GM23338 (cell line): ENCODE results near the gene SFXN5. TPM values are rescaled to one million over a fixed set of nuclear protein-coding genes. Genes with fewer than 3 reads are reported as not detected.

Source experiments
- ATAC-seq: fragments of 200-7000 bp; cut with Tn5 transposase; 3 replicates; pipeline ENCODE4 v1.9.1; 2020
- DNase-seq: peaks from one replicate; pipeline ENCODE4 v3.0.0-alpha.2; 2015; ENCODE audit warnings: low spot score
- H2AFZ ChIP-seq: fragments of 200-600 bp; sonication (generic); 2 replicates; pipeline ENCODE4 v1.8.0; 2016; ENCODE audit warnings: antibody characterized with exemption, mild to moderate bottlenecking, moderate library complexity
- H3F3A ChIP-seq: fragments of 200-600 bp; sonication (generic); replicated peaks from 2 replicates; pipeline ENCODE4 v1.8.0; 2017; ENCODE audit warnings: antibody characterized with exemption, mixed run types, low read depth
- H3K27ac ChIP-seq: fragments of 200-600 bp; sonication (generic); 2 replicates; pipeline ENCODE4 v1.6.1; 2016; ENCODE audit warnings: low read depth
- H3K27me3 ChIP-seq: fragments of 200-600 bp; sonication (generic); 2 replicates; pipeline ENCODE4 v1.8.0; 2016; ENCODE audit warnings: mild to moderate bottlenecking, mixed run types, moderate library complexity; ENCODE audit not compliant: insufficient read depth
- H3K36me3 ChIP-seq: fragments of 200-600 bp; sonication (generic); 2 replicates; pipeline ENCODE4 v1.8.0; 2016; ENCODE audit warnings: mild to moderate bottlenecking; ENCODE audit not compliant: insufficient read depth
- H3K4me1 ChIP-seq: fragments of 200-600 bp; sonication (generic); 2 replicates; pipeline ENCODE4 v1.8.0; 2016; ENCODE audit warnings: mild to moderate bottlenecking, moderate library complexity; ENCODE audit not compliant: insufficient read depth
- H3K4me2 ChIP-seq: fragments of 200-600 bp; sonication (generic); 2 replicates; pipeline ENCODE4 v1.7.1; 2017; ENCODE audit warnings: mixed run types
- H3K4me3 ChIP-seq: fragments of 200-600 bp; sonication (generic); 2 replicates; pipeline ENCODE4 v1.6.1; 2016; ENCODE audit warnings: mixed run types
- H3K79me2 ChIP-seq: fragments of 200-600 bp; sonication (generic); replicated peaks from 2 replicates; pipeline ENCODE4 v1.8.0; 2017; ENCODE audit warnings: mild to moderate bottlenecking; ENCODE audit not compliant: insufficient read depth
- H3K9me2 ChIP-seq: fragments of 200-600 bp; sonication (generic); 2 replicates; pipeline ENCODE4 v1.8.0; 2017; ENCODE audit not compliant: insufficient read depth
- H4K20me1 ChIP-seq: fragments of 200-600 bp; sonication (generic); replicated peaks from 2 replicates; pipeline ENCODE4 v1.8.0; 2017; ENCODE audit warnings: mild to moderate bottlenecking; ENCODE audit not compliant: insufficient read depth
- H3K27ac Mint-ChIP-seq: 2 replicates; pipeline ENCODE4 v1.8.0; 2020; ENCODE audit warnings: inconsistent platforms, mild to moderate bottlenecking, moderate library complexity, mixed read lengths
- H3K27me3 Mint-ChIP-seq: 3 replicates; pipeline ENCODE4 v1.8.0; 2022; ENCODE audit warnings: low read depth, mild to moderate bottlenecking, moderate library complexity, mixed read lengths, inconsistent platforms; ENCODE audit not compliant: insufficient read depth, poor library complexity
- H3K36me3 Mint-ChIP-seq: 3 replicates; pipeline ENCODE4 v1.8.0; 2021; ENCODE audit warnings: low read depth, mild to moderate bottlenecking, inconsistent platforms, moderate library complexity, mixed read lengths
- H3K4me1 Mint-ChIP-seq: 3 replicates; pipeline ENCODE4 v1.8.0; 2020; ENCODE audit warnings: mild to moderate bottlenecking, inconsistent platforms, mixed read lengths
- H3K4me3 Mint-ChIP-seq: 3 replicates; pipeline ENCODE4 v1.8.0; 2021; ENCODE audit warnings: moderate library complexity, mild to moderate bottlenecking, inconsistent platforms, mixed read lengths
- H3K9me3 Mint-ChIP-seq: 3 replicates; pipeline ENCODE4 v1.8.0; 2020; ENCODE audit warnings: moderate library complexity, mild to moderate bottlenecking, inconsistent platforms, mixed read lengths
- CREB1 ChIP-seq: fragments of 250-450 bp; sonication (Bioruptor Pico); IDR thresholded peaks from 2 replicates; pipeline ENCODE4 v1.5.0; 2020; ENCODE audit warnings: low read depth, mild to moderate bottlenecking, moderate library complexity
- CTCF ChIP-seq, 2 experiments: fragments of 200-600 bp in 1 of 2; sonication (generic) in 1 of 2; conservative IDR thresholded peaks; 2 replicates each; pipeline versions ENCODE4 v1.5.1 to v1.6.1; 2016 to 2017; ENCODE audit warnings: antibody characterized with exemption in 2 of 2, low read depth in 2 of 2, mild to moderate bottlenecking in 2 of 2, moderate library complexity in 1 of 2
- EZH2 ChIP-seq: fragments of 200-600 bp; sonication (generic); IDR thresholded peaks from one replicate; pipeline ENCODE4 v1.8.0; 2017; ENCODE audit warnings: antibody characterized with exemption, mild to moderate bottlenecking, low read depth; ENCODE audit not compliant: unreplicated experiment
- EZH2phosphoT487 ChIP-seq: fragments of 200-600 bp; sonication (generic); IDR thresholded peaks from one replicate; pipeline ENCODE4 v1.8.1; 2018; ENCODE audit warnings: antibody characterized with exemption; ENCODE audit not compliant: unreplicated experiment
- JUNB ChIP-seq: IDR thresholded peaks from one replicate; pipeline ENCODE4 v1.6.1; 2016; ENCODE audit warnings: antibody characterized with exemption; ENCODE audit not compliant: unreplicated experiment
- NANOG ChIP-seq: IDR thresholded peaks from 2 replicates; pipeline ENCODE4 v1.6.1; 2016; ENCODE audit warnings: antibody characterized with exemption, borderline replicate concordance
- POLR2AphosphoS5 ChIP-seq: IDR thresholded peaks from 2 replicates; pipeline ENCODE4 v1.6.1; 2016; ENCODE audit warnings: antibody characterized with exemption, low read depth
- STAT1 ChIP-seq: IDR thresholded peaks from one replicate; pipeline ENCODE4 v1.6.1; 2016; ENCODE audit warnings: antibody characterized with exemption; ENCODE audit not compliant: unreplicated experiment
- ZNF114 ChIP-seq: fragments of 250-450 bp; sonication (Bioruptor Pico); IDR thresholded peaks from 2 replicates; pipeline ENCODE4 v1.5.0; 2020; ENCODE audit warnings: mild to moderate bottlenecking, moderate library complexity
- ZNF331 ChIP-seq: fragments of 250-450 bp; sonication (Bioruptor Pico); IDR thresholded peaks from 2 replicates; pipeline ENCODE4 v1.5.0; 2020; ENCODE audit warnings: low read depth, mild to moderate bottlenecking, moderate library complexity
- polyA plus RNA-seq: library from polyadenylated mRNA; unstranded; fragments of >200 nt; fragmentation: Nextera tagmentation; extraction: Ambion mirVana; gene quantifications from 2 replicates; pipeline ENCODE4 v1.2.1, GENCODE V29; 2016
- total RNA-seq: library from RNA; depleted of rRNA; stranded (reverse); fragments of >200 nt; shearing (Covaris generic); gene quantifications from 2 replicates; pipeline ENCODE4 v1.2.3, GENCODE V29; 2014
- TF ChIP-seq, protein P1 (sequence below): fragments of 250-450 bp; sonication (Bioruptor Pico); IDR thresholded peaks from 2 replicates; pipeline ENCODE4 v1.5.0; 2020; ENCODE audit warnings: mild to moderate bottlenecking, moderate library complexity
- TF ChIP-seq, protein P2 (sequence below): IDR thresholded peaks from one replicate; pipeline ENCODE4 v1.6.1; 2018; ENCODE audit warnings: antibody characterized with exemption; ENCODE audit not compliant: unreplicated experiment
- TF ChIP-seq, protein P3 (sequence below): IDR thresholded peaks from 2 replicates; pipeline ENCODE4 v1.6.1; 2016; ENCODE audit warnings: antibody characterized with exemption

The SFXN5 gene
- total and polyA plus RNA-seq, 2 experiments from 2014 or later = 23.6 to 25.8 TPM

GRCh38 chr2:73059106-73059505 lies 12.4 kb downstream of the SFXN5 start:
- H3K27me3 Mint-ChIP-seq = peaks cover 7% of the 10 kb centered on the region

More at GRCh38 chr2:73059106-73059505, 12.4 kb downstream of the SFXN5 start:
- no peak overlapping the region for H3K4me3 ChIP-seq
- H3K27me3 ChIP-seq = no peaks in the 10 kb centered on the region
- ATAC-seq (peak; percentile 33; the same call in 2 of the 3 replicates), DNase-seq (no peak)
- peak overlapping the region; percentile 50; the same call in 1 of the 2 replicates for H3K27ac Mint-ChIP-seq
- peaks cover 9% of the 10 kb centered on the region for H3K4me1 ChIP-seq
- peaks cover 55% of the 10 kb centered on the region for H3K79me2 ChIP-seq
- peaks cover 40% of the 10 kb centered on the region for H3K36me3 Mint-ChIP-seq
- no peak overlapping the region for H3K4me2 ChIP-seq
- peaks cover 13% of the 10 kb centered on the region; the same call in 1 of the 2 replicates for H3K36me3 ChIP-seq
- H3K4me1 Mint-ChIP-seq = peaks cover 17% of the 10 kb centered on the region
- no peaks in the 10 kb centered on the region for H3K9me2 ChIP-seq
- no peaks in the 10 kb centered on the region for H3F3A ChIP-seq
- H2AFZ ChIP-seq = no peak overlapping the region
- H3K4me3 Mint-ChIP-seq = no peak overlapping the region
- H3K9me3 Mint-ChIP-seq = peaks cover 14% of the 10 kb centered on the region
- no peak overlapping the region for H3K27ac ChIP-seq
- peaks cover 16% of the 10 kb centered on the region for H4K20me1 ChIP-seq
- TF ChIP-seq JUNB (no peak), NANOG (no peak), ZNF114 (no peak), POLR2AphosphoS5 (no peak), CTCF (conservative IDR thresholded peaks at IDR 0.05; ENCODE audit: low read depth in 2 of 2) (no peak), CREB1 (CRISPR knock-in tag) (no peak), ZNF331 (no peak), EZH2 (no peak), EZH2phosphoT487 (no peak), STAT1 (no peak)
- TF ChIP-seq, protein P1, sequence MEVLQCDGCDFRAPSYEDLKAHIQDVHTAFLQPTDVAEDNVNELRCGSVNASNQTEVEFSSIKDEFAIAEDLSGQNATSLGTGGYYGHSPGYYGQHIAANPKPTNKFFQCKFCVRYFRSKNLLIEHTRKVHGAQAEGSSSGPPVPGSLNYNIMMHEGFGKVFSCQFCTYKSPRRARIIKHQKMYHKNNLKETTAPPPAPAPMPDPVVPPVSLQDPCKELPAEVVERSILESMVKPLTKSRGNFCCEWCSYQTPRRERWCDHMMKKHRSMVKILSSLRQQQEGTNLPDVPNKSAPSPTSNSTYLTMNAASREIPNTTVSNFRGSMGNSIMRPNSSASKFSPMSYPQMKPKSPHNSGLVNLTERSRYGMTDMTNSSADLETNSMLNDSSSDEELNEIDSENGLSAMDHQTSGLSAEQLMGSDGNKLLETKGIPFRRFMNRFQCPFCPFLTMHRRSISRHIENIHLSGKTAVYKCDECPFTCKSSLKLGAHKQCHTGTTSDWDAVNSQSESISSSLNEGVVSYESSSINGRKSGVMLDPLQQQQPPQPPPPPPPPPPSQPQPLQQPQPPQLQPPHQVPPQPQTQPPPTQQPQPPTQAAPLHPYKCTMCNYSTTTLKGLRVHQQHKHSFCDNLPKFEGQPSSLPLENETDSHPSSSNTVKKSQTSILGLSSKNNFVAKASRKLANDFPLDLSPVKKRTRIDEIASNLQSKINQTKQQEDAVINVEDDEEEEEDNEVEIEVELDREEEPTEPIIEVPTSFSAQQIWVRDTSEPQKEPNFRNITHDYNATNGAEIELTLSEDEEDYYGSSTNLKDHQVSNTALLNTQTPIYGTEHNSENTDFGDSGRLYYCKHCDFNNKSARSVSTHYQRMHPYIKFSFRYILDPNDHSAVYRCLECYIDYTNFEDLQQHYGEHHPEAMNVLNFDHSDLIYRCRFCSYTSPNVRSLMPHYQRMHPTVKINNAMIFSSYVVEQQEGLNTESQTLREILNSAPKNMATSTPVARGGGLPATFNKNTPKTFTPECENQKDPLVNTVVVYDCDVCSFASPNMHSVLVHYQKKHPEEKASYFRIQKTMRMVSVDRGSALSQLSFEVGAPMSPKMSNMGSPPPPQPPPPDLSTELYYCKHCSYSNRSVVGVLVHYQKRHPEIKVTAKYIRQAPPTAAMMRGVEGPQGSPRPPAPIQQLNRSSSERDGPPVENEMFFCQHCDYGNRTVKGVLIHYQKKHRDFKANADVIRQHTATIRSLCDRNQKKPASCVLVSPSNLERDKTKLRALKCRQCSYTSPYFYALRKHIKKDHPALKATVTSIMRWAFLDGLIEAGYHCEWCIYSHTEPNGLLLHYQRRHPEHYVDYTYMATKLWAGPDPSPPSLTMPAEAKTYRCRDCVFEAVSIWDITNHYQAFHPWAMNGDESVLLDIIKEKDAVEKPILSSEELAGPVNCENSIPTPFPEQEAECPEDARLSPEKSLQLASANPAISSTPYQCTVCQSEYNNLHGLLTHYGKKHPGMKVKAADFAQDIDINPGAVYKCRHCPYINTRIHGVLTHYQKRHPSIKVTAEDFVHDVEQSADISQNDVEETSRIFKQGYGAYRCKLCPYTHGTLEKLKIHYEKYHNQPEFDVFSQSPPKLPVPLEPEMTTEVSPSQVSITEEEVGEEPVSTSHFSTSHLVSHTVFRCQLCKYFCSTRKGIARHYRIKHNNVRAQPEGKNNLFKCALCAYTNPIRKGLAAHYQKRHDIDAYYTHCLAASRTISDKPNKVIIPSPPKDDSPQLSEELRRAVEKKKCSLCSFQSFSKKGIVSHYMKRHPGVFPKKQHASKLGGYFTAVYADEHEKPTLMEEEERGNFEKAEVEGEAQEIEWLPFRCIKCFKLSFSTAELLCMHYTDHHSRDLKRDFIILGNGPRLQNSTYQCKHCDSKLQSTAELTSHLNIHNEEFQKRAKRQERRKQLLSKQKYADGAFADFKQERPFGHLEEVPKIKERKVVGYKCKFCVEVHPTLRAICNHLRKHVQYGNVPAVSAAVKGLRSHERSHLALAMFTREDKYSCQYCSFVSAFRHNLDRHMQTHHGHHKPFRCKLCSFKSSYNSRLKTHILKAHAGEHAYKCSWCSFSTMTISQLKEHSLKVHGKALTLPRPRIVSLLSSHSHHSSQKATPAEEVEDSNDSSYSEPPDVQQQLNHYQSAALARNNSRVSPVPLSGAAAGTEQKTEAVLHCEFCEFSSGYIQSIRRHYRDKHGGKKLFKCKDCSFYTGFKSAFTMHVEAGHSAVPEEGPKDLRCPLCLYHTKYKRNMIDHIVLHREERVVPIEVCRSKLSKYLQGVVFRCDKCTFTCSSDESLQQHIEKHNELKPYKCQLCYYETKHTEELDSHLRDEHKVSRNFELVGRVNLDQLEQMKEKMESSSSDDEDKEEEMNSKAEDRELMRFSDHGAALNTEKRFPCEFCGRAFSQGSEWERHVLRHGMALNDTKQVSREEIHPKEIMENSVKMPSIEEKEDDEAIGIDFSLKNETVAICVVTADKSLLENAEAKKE (CRISPR knock-in tag) = no peak
- TF ChIP-seq, protein P2, sequence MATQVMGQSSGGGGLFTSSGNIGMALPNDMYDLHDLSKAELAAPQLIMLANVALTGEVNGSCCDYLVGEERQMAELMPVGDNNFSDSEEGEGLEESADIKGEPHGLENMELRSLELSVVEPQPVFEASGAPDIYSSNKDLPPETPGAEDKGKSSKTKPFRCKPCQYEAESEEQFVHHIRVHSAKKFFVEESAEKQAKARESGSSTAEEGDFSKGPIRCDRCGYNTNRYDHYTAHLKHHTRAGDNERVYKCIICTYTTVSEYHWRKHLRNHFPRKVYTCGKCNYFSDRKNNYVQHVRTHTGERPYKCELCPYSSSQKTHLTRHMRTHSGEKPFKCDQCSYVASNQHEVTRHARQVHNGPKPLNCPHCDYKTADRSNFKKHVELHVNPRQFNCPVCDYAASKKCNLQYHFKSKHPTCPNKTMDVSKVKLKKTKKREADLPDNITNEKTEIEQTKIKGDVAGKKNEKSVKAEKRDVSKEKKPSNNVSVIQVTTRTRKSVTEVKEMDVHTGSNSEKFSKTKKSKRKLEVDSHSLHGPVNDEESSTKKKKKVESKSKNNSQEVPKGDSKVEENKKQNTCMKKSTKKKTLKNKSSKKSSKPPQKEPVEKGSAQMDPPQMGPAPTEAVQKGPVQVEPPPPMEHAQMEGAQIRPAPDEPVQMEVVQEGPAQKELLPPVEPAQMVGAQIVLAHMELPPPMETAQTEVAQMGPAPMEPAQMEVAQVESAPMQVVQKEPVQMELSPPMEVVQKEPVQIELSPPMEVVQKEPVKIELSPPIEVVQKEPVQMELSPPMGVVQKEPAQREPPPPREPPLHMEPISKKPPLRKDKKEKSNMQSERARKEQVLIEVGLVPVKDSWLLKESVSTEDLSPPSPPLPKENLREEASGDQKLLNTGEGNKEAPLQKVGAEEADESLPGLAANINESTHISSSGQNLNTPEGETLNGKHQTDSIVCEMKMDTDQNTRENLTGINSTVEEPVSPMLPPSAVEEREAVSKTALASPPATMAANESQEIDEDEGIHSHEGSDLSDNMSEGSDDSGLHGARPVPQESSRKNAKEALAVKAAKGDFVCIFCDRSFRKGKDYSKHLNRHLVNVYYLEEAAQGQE = no peak
- TF ChIP-seq, protein P3, sequence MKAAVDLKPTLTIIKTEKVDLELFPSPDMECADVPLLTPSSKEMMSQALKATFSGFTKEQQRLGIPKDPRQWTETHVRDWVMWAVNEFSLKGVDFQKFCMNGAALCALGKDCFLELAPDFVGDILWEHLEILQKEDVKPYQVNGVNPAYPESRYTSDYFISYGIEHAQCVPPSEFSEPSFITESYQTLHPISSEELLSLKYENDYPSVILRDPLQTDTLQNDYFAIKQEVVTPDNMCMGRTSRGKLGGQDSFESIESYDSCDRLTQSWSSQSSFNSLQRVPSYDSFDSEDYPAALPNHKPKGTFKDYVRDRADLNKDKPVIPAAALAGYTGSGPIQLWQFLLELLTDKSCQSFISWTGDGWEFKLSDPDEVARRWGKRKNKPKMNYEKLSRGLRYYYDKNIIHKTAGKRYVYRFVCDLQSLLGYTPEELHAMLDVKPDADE = no peak
